ENCODE measurements around the gene PPM1A. TPM values are rescaled to one million over a fixed set of nuclear protein-coding genes. Genes with fewer than 3 reads are reported as not detected.
"Not testable (repeated sequence)": the region's sequence is repeated elsewhere in the genome, so short reads cannot be mapped to it uniquely, and the experiment has no call there.

PPM1A gene
- total RNA-seq, 2 donors from 2014 or later: 42.6 to 72.3 TPM

DNA sequence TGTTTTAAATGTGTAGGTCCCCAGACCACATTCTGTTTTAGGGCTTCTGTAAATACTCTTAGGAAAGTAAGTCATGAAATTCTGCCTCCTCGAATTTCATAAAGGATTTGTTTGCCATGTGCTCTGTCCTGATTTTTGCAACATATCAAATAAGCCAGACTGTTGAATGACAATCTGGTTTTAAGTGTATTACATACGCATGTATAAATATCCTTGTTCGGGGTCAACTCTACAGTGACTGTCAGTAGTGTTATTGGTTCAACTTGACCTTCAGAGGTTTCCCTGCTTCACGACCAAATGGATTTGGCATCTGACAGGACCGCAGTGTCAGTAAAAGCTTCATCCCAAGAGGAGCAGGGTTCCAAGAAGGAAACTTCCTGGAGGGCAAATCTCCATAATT lies 52.7 kb downstream of the PPM1A start:
- no peak overlapping the region for H3K27ac Mint-ChIP-seq
- H3K27me3 Mint-ChIP-seq: no peaks in the 10 kb centered on the region
- peaks cover 0 to 5% of the 10 kb centered on the region in 2 donors for H3K4me1 Mint-ChIP-seq (ENCODE audit: low read depth in 2 of 2)
- DNase-seq (ENCODE audit: low spot score): no peak
- no peaks in the 10 kb centered on the region for H3K9me3 Mint-ChIP-seq
- H3K36me3 Mint-ChIP-seq: no peaks in the 10 kb centered on the region
- no peak for ATAC-seq
- H3K4me3 Mint-ChIP-seq: no peak overlapping the region

DNA sequence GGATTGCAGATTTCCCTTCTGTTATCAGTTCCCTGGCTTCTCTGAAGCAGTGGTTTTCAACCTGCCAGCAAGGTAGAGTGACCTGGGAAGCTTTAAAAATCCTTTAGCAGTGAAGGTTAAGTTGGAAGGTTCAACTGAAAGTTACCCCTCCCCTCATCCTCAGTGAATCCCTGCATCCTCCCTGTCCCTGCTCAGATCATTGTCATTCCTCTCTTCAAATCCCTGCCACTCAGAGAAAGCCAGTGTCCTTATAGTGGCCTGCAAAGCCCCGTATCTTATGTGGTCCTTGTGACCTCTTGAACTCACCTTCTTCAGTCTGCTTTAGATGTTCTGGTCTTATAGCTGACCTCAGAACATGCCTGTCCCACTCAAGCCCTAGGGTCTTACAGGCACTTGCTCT lies 53.6 kb downstream of the PPM1A start:
- H3K4me1 Mint-ChIP-seq (ENCODE audit: low read depth in 2 of 2): peaks cover 0 to 5% of the 10 kb centered on the region in 2 donors
- DNase-seq (ENCODE audit: low spot score) (no peak), ATAC-seq (no peak)
- H3K4me3 Mint-ChIP-seq: no peak overlapping the region
- H3K27ac Mint-ChIP-seq: no peak overlapping the region
- H3K27me3 Mint-ChIP-seq: no peaks in the 10 kb centered on the region
- H3K36me3 Mint-ChIP-seq: no peaks in the 10 kb centered on the region
- H3K9me3 Mint-ChIP-seq: no peaks in the 10 kb centered on the region

DNA sequence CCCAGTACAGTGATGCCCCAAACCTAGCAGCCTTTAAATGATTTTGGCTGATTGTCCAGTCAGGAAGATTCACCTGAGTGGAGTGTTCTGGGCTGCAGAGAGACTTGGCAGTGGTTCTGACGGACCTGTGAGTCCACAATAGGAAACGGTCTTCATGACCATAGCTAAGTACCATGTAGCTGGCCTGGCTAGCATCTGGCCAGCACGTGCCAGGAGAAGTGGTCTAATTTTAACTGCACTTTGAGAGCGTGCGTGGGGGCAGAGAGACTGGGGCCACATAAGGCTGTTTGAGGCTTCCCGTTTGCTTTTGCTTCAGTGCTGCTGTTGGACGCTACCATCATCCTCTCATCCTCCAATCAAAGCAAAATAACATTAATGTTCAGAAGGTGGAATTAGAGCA lies 54.7 kb downstream of the PPM1A start:
- Mint-ChIP-seq H3K4me1 (ENCODE audit: low read depth in 2 of 2) (peaks cover 0 to 5% of the 10 kb centered on the region in 2 donors), H3K4me3 (no peak overlapping the region), H3K27ac (no peak overlapping the region), H3K36me3 (no peaks in the 10 kb centered on the region), H3K27me3 (no peaks in the 10 kb centered on the region), H3K9me3 (no peaks in the 10 kb centered on the region)
- DNase-seq (ENCODE audit: low spot score) (no peak), ATAC-seq (no peak)

DNA sequence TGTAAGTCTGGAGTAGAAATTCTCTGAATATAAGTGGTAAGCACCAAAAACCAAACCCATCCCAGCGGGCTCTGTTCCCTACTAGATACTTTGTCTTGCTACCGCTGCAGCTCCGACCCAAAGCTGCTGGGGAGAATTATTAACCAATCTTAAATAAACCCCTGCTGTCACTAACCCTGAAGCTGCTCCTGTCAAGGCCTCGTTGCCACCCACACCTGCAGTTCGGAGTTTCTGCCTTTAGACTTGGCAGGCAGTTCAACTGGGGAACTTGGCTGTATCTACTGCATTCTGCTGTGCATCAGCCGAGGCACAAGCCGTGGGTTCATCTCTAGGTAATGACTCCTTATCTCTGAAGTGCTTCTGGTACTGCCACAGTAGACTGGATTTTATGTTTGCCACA lies 55.5 kb downstream of the PPM1A start:
- no peak for ATAC-seq
- no peak overlapping the region for H3K4me3 Mint-ChIP-seq
- H3K4me1 Mint-ChIP-seq (ENCODE audit: low read depth in 2 of 2): peaks cover 0 to 5% of the 10 kb centered on the region in 2 donors
- no peaks in the 10 kb centered on the region for H3K36me3 Mint-ChIP-seq
- no peak for DNase-seq (ENCODE audit: low spot score)
- no peaks in the 10 kb centered on the region for H3K27me3 Mint-ChIP-seq
- no peak overlapping the region for H3K27ac Mint-ChIP-seq
- H3K9me3 Mint-ChIP-seq: no peaks in the 10 kb centered on the region

DNA sequence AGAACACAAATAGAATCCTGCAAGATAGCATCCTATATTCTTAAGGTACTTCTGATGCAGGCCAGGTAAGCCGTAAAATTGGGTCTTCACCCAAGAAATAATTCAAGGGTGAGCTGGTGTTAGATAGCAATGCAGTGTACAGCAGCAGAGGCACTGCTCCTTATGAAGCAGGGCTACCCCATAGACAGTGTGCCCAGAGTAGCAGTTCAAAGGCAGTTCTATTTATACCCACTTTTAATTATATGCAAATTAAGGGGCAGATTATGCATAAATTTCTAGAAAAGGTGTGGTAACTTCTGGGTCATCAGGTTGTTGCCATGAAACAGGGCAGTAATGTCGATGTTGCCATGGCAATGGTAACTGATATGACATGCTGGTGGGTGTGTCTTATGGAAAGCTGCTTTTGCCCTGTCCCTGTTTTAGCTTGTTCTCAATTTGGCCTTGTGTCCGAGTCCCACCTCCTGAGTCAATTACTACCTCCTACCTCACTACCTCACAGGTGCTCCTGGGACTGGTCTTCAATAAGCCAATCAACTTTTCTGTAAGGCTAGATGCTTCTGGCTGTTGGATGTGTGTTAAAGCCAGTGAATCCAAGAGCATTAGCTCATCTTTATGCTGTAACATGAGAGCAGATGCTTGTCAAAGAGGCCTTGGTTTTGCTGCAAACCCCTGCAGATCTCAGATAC lies 61.0 kb downstream of the PPM1A start:
- no peak overlapping the region for H3K4me3 Mint-ChIP-seq
- no peaks in the 10 kb centered on the region for H3K36me3 Mint-ChIP-seq
- no peaks in the 10 kb centered on the region for H3K9me3 Mint-ChIP-seq
- H3K27me3 Mint-ChIP-seq: peaks cover 0 to 10% of the 10 kb centered on the region in 2 donors
- no peak overlapping the region for H3K27ac Mint-ChIP-seq
- ATAC-seq (no peak), DNase-seq (ENCODE audit: low spot score) (no peak)
- H3K4me1 Mint-ChIP-seq (ENCODE audit: low read depth in 2 of 2): no peaks in the 10 kb centered on the region

DNA sequence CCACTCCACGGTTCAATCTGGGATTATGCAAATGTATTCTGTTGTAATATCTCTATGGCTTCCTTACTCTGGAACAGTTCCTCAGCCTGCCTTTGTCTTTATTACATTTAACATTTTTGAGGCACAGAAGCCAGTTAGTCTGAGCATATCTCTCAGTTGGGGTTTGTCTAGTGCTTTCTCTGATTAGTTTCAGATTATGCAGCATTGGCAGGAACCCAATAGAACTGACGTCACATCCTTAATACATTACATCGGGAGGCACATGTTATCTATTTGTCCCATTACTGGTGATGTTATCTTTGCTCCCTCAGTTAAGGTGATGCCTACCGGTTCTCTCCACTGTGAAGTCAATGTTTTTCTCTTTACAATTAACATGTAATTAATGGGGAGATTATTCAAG lies 62.4 kb downstream of the PPM1A start:
- ATAC-seq: no peak
- H3K4me3 Mint-ChIP-seq: no peak overlapping the region
- no peaks in the 10 kb centered on the region for H3K36me3 Mint-ChIP-seq
- no peak overlapping the region for H3K27ac Mint-ChIP-seq
- DNase-seq (ENCODE audit: low spot score): no peak
- H3K4me1 Mint-ChIP-seq (ENCODE audit: low read depth in 2 of 2): no peaks in the 10 kb centered on the region
- no peaks in the 10 kb centered on the region for H3K9me3 Mint-ChIP-seq
- peaks cover 0 to 12% of the 10 kb centered on the region in 2 donors for H3K27me3 Mint-ChIP-seq

DNA sequence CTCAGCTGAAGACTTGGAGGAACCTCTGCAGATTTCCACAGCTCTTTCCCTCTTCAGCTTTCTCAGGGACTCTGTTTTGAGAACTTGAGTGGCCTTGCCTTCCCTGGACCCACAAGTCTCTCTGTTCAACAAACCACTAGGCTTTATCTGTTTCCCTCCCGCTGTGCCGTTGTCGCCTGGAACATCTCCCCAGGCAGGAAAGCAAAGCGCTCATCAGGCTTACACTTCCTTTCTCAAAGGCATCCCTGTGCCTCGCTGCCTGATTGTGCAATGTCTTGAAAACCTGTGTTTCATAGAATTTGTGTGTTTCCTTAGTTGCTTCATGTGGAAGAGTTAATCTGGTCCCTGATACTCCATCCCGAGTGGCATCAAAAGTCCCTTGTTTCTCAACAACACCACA lies 64.1 kb downstream of the PPM1A start:
- H3K27ac Mint-ChIP-seq: no peak overlapping the region
- peaks cover 6 to 18% of the 10 kb centered on the region in 2 donors for H3K27me3 Mint-ChIP-seq
- no peak for DNase-seq (ENCODE audit: low spot score)
- no peaks in the 10 kb centered on the region for H3K4me1 Mint-ChIP-seq (ENCODE audit: low read depth in 2 of 2)
- H3K36me3 Mint-ChIP-seq: no peaks in the 10 kb centered on the region
- no peak for ATAC-seq
- no peak overlapping the region for H3K4me3 Mint-ChIP-seq
- no peaks in the 10 kb centered on the region for H3K9me3 Mint-ChIP-seq

DNA sequence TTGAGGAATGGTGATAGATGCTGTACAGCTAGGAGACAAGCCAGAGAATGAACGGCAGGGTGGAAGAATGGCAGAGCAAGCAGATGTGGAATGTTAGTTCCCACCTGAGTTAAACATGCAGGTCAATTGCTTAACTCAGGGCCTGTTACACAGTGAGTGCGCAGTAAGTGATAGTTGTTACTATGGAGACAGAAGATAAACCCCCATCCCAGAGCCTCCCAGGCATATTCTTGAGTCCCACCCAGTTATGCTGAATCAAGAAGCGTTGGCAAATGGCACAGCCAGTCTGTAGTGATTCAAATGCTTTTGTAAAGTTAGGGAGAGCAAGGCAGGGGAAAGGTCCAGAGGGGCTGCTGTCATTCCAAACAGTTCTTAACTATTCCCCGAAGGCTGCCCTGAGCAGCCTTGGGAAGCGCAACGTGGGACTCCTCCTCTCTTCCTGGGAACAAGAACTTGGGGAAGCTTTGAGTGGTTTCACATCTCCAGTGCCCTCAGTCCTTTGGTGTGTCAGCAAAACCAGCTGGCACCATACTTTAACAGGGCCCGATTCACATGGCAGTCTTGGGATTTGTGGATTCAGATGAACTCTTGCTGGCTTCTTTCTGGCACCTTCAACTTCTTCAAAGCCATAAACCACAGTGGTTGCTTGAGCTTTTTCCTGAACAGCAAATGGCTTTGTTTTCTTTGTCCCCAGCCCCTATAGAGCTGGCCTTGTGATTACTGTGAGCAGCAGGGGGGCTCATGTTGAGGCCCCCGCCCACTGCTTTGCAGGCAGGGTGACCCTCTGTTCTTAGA lies 66.4 kb downstream of the PPM1A start:
- H3K4me1 Mint-ChIP-seq (ENCODE audit: low read depth in 2 of 2): no peaks in the 10 kb centered on the region
- H3K27ac Mint-ChIP-seq: no peak overlapping the region
- ATAC-seq (no peak), DNase-seq (ENCODE audit: low spot score) (no peak)
- H3K9me3 Mint-ChIP-seq: no peaks in the 10 kb centered on the region
- peaks cover 6 to 18% of the 10 kb centered on the region in 2 donors for H3K27me3 Mint-ChIP-seq
- H3K36me3 Mint-ChIP-seq: no peaks in the 10 kb centered on the region
- H3K4me3 Mint-ChIP-seq: no peak overlapping the region

DNA sequence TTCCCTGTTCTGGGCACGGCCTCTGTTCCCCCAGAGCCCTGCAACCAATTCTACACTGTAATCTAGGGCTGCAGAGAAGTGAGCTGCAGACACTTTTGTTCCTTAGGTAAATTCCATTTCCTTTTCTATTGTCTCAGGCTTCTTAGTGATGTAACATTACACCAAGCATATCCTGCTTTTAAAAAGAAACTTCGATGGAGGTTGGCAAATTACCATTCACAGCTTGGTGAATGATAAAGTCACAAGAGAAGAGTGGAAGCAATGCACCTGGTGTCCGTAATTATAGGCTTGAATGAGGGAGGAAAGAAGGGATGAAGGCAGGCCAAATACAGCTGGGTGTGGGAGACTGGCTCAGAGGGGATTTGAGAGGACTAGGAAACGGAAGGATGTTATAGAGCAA lies 68.6 kb downstream of the PPM1A start:
- Mint-ChIP-seq H3K9me3 (no peaks in the 10 kb centered on the region), H3K27me3 (peaks cover 6 to 16% of the 10 kb centered on the region in 2 donors), H3K36me3 (no peaks in the 10 kb centered on the region), H3K27ac (no peak overlapping the region), H3K4me1 (ENCODE audit: low read depth in 2 of 2) (no peaks in the 10 kb centered on the region), H3K4me3 (no peak overlapping the region)
- no peak for DNase-seq (ENCODE audit: low spot score)
- ATAC-seq: no peak

DNA sequence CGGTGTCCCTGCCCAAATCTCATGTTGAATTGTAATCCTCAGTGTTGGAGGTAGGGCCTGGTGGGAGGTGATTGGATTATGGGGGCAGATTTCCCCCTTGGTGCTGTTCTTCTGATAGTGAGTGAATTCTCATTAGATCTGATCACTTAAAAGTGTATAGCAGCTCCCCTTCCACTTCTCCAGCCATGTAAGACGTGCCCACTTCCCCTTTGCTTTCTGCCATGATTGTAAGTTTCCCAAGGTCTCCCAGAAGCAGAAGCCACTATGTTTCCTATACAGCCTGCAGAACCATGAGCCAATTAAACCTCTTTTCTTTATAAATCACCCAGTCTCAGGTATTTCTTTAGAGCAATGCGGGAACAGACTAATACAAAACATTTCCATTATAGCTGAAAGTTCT lies 71.8 kb downstream of the PPM1A start:
- not testable (repeated sequence) for H3K4me1 Mint-ChIP-seq (ENCODE audit: low read depth in 2 of 2); ATAC-seq; H3K36me3 Mint-ChIP-seq; H3K4me3 Mint-ChIP-seq; H3K9me3 Mint-ChIP-seq; H3K27ac Mint-ChIP-seq; DNase-seq (ENCODE audit: low spot score)
- peaks cover 11 to 18% of the 10 kb centered on the region in 2 donors for H3K27me3 Mint-ChIP-seq

DNA sequence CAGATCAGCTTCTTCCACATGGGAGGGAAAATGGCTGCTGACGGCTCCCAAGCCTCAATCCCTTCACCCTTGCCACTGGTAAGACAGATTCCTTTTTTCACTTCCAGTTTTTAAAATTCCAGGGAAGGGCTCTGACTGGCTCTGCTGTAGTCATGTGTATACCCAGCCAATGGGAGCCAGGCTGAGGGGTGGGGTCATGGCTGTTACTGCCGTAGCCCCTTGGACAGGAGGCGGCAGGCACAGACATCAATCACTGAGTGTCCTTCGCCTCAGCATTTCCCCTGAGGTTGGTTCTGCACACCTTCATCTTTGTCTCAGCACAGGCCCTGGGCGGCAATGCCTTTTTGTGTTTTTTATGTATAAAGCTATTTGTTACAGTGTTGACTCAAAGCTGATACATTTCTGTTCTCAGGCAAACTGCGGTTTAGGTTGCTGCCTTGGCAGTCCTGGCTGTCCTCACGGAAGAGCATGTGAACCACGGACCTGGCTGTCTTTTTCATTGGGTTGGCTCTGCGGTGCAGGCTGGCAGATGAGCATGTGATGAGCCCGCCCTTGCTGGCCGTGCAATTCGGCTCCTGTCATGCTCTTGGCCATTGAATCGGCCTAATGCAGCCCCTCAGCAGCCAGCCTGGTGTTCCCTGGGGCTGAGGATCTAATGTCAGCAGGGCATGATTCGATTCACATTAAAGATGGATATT lies 74.3 kb downstream of the PPM1A start:
- no peaks in the 10 kb centered on the region for H3K9me3 Mint-ChIP-seq
- no peak overlapping the region for H3K4me3 Mint-ChIP-seq
- peaks cover 12 to 28% of the 10 kb centered on the region in 2 donors for H3K27me3 Mint-ChIP-seq

DNA sequence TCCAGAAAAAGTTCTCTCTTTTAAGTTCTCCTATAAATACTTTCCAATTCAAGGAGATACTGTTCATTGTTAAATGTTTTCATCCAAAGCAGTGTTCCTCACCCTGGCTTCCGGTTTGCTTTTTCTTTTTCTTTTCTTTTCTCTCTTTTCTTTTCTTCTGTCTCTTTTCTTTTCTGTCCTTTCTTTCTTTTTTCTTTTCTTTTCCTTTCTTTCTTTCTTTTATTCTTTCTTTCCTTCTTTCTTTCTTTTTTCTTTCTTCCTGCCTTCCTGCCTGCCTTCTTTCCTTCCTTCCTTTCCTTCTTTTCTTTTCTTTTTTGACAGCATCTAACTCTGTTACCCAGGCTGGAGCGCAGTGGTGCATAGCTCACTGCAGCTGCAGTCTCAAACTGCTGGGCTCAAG lies 75.8 kb downstream of the PPM1A start:
- Mint-ChIP-seq H3K27ac (no peak overlapping the region), H3K9me3 (no peaks in the 10 kb centered on the region), H3K27me3 (peaks cover 18 to 28% of the 10 kb centered on the region in 2 donors), H3K4me1 (ENCODE audit: low read depth in 2 of 2) (peaks cover 4 to 6% of the 10 kb centered on the region in 2 donors), H3K36me3 (no peaks in the 10 kb centered on the region), H3K4me3 (no peak overlapping the region)
- ATAC-seq (no peak), DNase-seq (ENCODE audit: low spot score) (no peak)

More for the DNA sequence above, 74.3 kb downstream of the PPM1A start:
- Mint-ChIP-seq H3K27ac (no peak overlapping the region), H3K4me1 (ENCODE audit: low read depth in 2 of 2) (peaks cover 4 to 6% of the 10 kb centered on the region in 2 donors), H3K36me3 (no peaks in the 10 kb centered on the region)
- no peak for DNase-seq (ENCODE audit: low spot score)
- ATAC-seq: no peak

DNA sequence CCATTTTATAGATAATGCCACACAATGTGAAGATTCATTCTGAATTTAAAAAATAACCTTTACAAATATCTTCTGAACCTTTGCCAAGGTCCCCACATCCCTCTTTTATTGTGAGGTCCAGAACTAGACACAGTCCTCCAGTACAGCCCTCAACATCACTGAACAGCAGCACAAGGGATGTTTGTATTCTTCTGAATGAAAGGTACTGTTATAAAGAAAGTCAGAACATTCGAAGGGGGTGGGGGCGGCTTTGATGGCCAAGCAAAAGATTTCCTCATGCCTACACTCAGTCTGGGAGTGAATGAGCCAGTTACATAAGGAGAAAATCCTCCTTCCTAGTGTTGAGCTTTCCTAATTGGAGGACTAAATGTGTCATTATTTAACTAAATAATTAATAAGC lies 77.3 kb downstream of the PPM1A start:
- H3K36me3 Mint-ChIP-seq: no peaks in the 10 kb centered on the region
- peaks cover 16 to 28% of the 10 kb centered on the region in 2 donors for H3K27me3 Mint-ChIP-seq
- DNase-seq (ENCODE audit: low spot score) (no peak), ATAC-seq (no peak)
- H3K27ac Mint-ChIP-seq: no peak overlapping the region
- H3K9me3 Mint-ChIP-seq: no peaks in the 10 kb centered on the region
- H3K4me1 Mint-ChIP-seq (ENCODE audit: low read depth in 2 of 2): peaks cover 7 to 10% of the 10 kb centered on the region in 2 donors
- H3K4me3 Mint-ChIP-seq: no peak overlapping the region

Measured in natural killer cell treated with Interleukin-12 subunit alpha and Interleukin-12 subunit beta and Interleukin-15 and Interleukin-18, amount 100 ng/mL, for 72 hours (primary cell).